Ishikawa (cell line): ENCODE measurements around the gene PODXL2.

Source experiments
- CEBPB ChIP-seq: IDR thresholded peaks from 2 replicates; pipeline ENCODE4 v1.6.1; 2012
- EGR1 ChIP-seq: IDR thresholded peaks from 2 replicates; pipeline ENCODE4 v1.6.1; 2012
- EP300 ChIP-seq: IDR thresholded peaks from 2 replicates; pipeline ENCODE4 v1.6.1; 2012; ENCODE audit warnings: borderline replicate concordance
- FOXM1 ChIP-seq: IDR thresholded peaks from 2 replicates; pipeline ENCODE4 v1.6.1; 2012; ENCODE audit warnings: low read depth, borderline replicate concordance
- MAX ChIP-seq: IDR thresholded peaks from 2 replicates; pipeline ENCODE4 v1.6.1; 2012
- NFIC ChIP-seq: IDR thresholded peaks from 2 replicates; pipeline ENCODE4 v1.6.1; 2012
- RAD21 ChIP-seq: IDR thresholded peaks from 2 replicates; pipeline ENCODE4 v1.6.1; 2012; ENCODE audit warnings: low read depth
- REST ChIP-seq: IDR thresholded peaks from 2 replicates; pipeline ENCODE4 v1.6.1; 2012; ENCODE audit warnings: low read depth, mild to moderate bottlenecking
- TAF1 ChIP-seq: IDR thresholded peaks from 2 replicates; pipeline ENCODE4 v1.6.1; 2012; ENCODE audit warnings: low read depth, mild to moderate bottlenecking
- TCF12 ChIP-seq: IDR thresholded peaks from 2 replicates; pipeline ENCODE4 v1.6.1; 2012; ENCODE audit warnings: low read depth
- USF1 ChIP-seq: IDR thresholded peaks from 2 replicates; pipeline ENCODE4 v1.6.1; 2012
- YY1 ChIP-seq: IDR thresholded peaks from 2 replicates; pipeline ENCODE4 v1.6.1; 2012; ENCODE audit warnings: low read depth

GRCh38 chr3:127624063-127624462 lies 4.9 kb upstream of the PODXL2 start:
- no peak for TF ChIP-seq EGR1
- no peak for TF ChIP-seq TAF1
- TF ChIP-seq EP300: no peak
- TF ChIP-seq YY1: no peak
- TF ChIP-seq REST: no peak
- no peak for TF ChIP-seq USF1
- no peak for TF ChIP-seq TCF12
- TF ChIP-seq CEBPB: no peak
- TF ChIP-seq MAX: no peak
- no peak for TF ChIP-seq RAD21
- no peak for TF ChIP-seq FOXM1
- no peak for TF ChIP-seq NFIC
